SHP77 (cell line): ENCODE results near the gene EXOSC3.
"Not testable (repeated sequence)": the region's sequence is repeated elsewhere in the genome, so short reads cannot be mapped to it uniquely, and the experiment has no call there.

Experiments
- DNase-seq, 2 experiments: peaks; one replicate each; lab custom pipeline; 2025; lab: John Stamatoyannopoulos, UW

EXOSC3 gene

GRCh38 chr9:37775216-37775919, 9.5 kb downstream of the EXOSC3 start:
- DNase-seq = no peak

- DNase-seq = no peak
Measured at GRCh38 chr9:37769995-37770394, 14.9 kb downstream of the EXOSC3 start.

- DNase-seq = no peak
Measured at GRCh38 chr9:37769306-37769705, 15.6 kb downstream of the EXOSC3 start.

- DNase-seq = not testable (repeated sequence)
Measured at GRCh38 chr9:37765263-37765662, 19.6 kb downstream of the EXOSC3 start.

- DNase-seq = no peak
Measured at GRCh38 chr9:37761511-37761910, 23.4 kb downstream of the EXOSC3 start.

GRCh38 chr9:37760416-37761161, 24.3 kb downstream of the EXOSC3 start:
- no peak for DNase-seq

GRCh38 chr9:37758747-37759146, 26.1 kb downstream of the EXOSC3 start:
- DNase-seq = no peak

- DNase-seq = peak; percentile 21 to 37
Measured at GRCh38 chr9:37753489-37754190, 31.2 kb downstream of the EXOSC3 start, which contains the start of gene TRMT10B. Gene TRMT10B, plus strand, starts transcription at chr9:37753805. Its CDS starts 8,127 bp downstream, at chr9:37761932.

- no peak for DNase-seq
Measured at GRCh38 chr9:37752642-37753488, 32.0 kb downstream of the EXOSC3 start.

GRCh38 chr9:37752112-37752511, 32.8 kb downstream of the EXOSC3 start:
- DNase-seq = not testable (repeated sequence)

- not testable (repeated sequence) for DNase-seq
Measured at GRCh38 chr9:37751704-37752103, 33.2 kb downstream of the EXOSC3 start.

GRCh38 chr9:37751186-37751585, 33.7 kb downstream of the EXOSC3 start:
- DNase-seq = no peak

- no peak for DNase-seq
Measured at GRCh38 chr9:37749129-37749528, 35.7 kb downstream of the EXOSC3 start.

GRCh38 chr9:37747271-37747753, 37.6 kb downstream of the EXOSC3 start:
- peak; percentile 3 to 19 for DNase-seq

- DNase-seq = no peak
Measured at GRCh38 chr9:37746448-37747270, 38.2 kb downstream of the EXOSC3 start.

- DNase-seq = no peak
Measured at GRCh38 chr9:37745970-37746369, 38.9 kb downstream of the EXOSC3 start.

GRCh38 chr9:37740631-37741328, 44.1 kb downstream of the EXOSC3 start:
- no peak for DNase-seq

GRCh38 chr9:37740128-37740527, 44.7 kb downstream of the EXOSC3 start:
- DNase-seq = no peak

- DNase-seq = no peak
Measured at GRCh38 chr9:37739222-37739621, 45.6 kb downstream of the EXOSC3 start.

- DNase-seq = no peak
Measured at GRCh38 chr9:37732952-37733351, 51.9 kb downstream of the EXOSC3 start.
